Measurements from ENCODE around the gene PTTG2. TPM values are rescaled to one million over a fixed set of nuclear protein-coding genes. Genes with fewer than 3 reads are reported as not detected.

The PTTG2 gene
- total RNA-seq, 2 donors from 2014 or later = 1.3 to 9.2 TPM

Other genes with a start within 250 kb of the PTTG2 start
- 10 to 100 TPM in 1 of 2 donors, 1 to 10 TPM in 1; 6.0 to 39.2 TPM for gene PGM2, start 133.7 kb upstream of the PTTG2 start, total RNA-seq
- gene TBC1D1, start 69.3 kb upstream of the PTTG2 start, total RNA-seq = 10 to 100 TPM; 23.3 to 28.7 TPM

Measured in body of pancreas (tissue), 2 donors.